Measurements from ENCODE around the gene CXCL17.

The CXCL17 gene

DNA sequence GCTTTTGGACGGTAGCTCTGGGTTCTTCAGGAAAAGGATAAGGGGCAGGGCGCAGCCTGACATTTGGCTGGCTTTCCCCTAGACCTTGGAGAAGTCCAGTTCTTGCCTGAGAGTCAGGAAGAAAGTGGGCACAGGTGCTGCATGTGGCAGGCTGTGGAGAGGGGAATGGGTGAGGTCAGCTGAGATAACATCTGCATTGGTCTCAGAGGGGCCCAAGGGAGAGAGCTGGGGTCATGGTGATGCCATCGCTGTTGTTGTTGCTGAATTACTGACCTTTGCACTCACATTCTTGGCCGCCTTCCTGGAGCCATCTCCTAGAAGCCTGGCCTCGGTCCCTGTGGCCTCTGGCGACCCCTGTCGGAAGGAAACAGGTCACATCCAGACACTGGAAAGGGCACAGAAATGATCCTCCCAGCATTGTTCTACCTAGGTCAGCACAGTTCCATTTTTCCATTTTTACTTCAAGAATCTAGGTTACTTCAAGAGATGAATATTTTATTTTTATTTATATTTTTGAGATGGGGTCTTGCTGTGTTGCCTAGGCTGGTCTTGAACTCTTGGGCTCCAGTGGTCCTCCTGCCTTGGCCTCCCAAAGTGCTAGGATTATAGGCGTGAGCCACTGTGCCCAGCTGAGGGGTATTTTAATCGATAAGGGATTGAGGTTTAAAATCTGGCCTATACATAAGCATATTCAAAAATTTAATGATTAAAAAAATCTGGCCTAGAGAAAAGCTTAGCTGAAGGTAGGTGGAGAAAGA, 9.1 kb downstream of the CXCL17 start:
- TF ChIP-seq, protein P1, sequence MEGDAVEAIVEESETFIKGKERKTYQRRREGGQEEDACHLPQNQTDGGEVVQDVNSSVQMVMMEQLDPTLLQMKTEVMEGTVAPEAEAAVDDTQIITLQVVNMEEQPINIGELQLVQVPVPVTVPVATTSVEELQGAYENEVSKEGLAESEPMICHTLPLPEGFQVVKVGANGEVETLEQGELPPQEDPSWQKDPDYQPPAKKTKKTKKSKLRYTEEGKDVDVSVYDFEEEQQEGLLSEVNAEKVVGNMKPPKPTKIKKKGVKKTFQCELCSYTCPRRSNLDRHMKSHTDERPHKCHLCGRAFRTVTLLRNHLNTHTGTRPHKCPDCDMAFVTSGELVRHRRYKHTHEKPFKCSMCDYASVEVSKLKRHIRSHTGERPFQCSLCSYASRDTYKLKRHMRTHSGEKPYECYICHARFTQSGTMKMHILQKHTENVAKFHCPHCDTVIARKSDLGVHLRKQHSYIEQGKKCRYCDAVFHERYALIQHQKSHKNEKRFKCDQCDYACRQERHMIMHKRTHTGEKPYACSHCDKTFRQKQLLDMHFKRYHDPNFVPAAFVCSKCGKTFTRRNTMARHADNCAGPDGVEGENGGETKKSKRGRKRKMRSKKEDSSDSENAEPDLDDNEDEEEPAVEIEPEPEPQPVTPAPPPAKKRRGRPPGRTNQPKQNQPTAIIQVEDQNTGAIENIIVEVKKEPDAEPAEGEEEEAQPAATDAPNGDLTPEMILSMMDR (conservative IDR thresholded peaks at IDR 0.05): peak; percentile 75
- TF ChIP-seq ZFX (IDR thresholded peaks at IDR 0.05): no peak
- H3K27ac ChIP-seq: no peak overlapping the region

GRCh38 chr19:42431486-42431885, 11.3 kb downstream of the CXCL17 start:
- no peak for TF ChIP-seq ZFX (IDR thresholded peaks at IDR 0.05)
- no peak overlapping the region for H3K27ac ChIP-seq

DNA sequence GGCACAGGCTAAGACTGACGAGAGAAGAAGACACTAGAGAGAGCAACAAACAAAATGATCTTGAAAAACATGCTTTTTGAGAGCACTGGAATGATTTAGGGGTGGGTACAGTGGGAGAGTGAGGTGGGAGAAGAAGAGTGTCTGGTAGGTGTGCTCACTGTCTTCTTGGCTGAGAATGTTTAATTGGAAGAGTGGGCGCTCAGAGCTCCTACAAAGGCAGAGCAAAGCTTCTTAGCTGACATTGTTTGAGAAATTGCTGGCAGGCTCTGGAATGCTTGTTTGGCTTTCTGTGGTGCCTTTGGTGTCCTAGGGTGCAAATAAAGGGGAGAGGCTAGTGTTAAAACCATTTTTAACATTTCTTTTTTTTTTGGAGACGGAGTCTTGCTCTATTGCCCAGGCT, 14.1 kb downstream of the CXCL17 start:
- H3K27ac ChIP-seq: no peak overlapping the region
- TF ChIP-seq, protein P1 (conservative IDR thresholded peaks at IDR 0.05): no peak
- no peak for TF ChIP-seq ZFX (IDR thresholded peaks at IDR 0.05)

DNA sequence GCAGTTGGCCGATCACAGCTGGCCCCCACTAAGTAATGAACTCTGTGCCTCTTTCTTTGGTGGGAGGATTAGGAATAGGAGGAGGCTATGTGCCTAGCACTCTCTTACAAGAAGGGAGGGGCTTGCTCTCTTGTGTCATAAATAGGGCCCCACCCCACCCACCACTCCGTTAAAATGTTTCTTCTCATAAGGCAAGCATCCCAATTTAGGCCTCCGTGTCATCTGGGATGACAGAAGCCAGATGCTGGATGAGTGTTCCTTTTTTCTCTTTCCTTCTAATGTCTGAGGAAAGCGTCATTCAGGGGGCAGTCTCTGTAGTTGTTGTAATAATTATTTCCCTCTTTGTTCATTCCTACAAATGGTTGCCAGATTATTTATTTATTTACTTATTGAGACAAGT, 15.4 kb downstream of the CXCL17 start, which contains the start of gene LIPE:
Gene LIPE (minus strand): TSS at position 76 of the 400 bp plus-strand sequence. CDS start 239 bp downstream, outside the sequence.
- TF ChIP-seq, protein P1 (conservative IDR thresholded peaks at IDR 0.05): no peak
- no peak for TF ChIP-seq ZFX (IDR thresholded peaks at IDR 0.05)
- no peak within 1 kb of the TSS for H3K27ac ChIP-seq

DNA sequence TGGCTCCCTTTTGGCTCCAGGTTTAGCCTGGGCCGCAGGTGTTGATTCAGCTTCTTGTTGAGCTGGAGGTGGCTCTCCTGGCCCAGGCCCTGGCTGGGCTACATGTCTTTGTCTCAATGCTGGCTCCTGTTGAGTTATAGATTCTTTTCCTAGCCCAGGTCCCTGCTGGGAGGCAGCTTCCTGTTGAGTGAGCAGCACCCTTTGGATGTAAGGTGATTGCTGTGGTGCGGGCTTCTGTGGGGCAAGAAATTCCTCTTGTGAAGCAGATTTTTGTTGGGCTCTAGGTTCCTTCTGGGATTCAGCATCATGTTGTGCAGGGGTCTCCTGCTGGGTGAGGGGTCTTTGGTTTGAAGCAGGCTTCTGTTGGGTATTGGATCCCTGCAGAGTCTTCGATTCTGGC, 16.1 kb downstream of the CXCL17 start:
- TF ChIP-seq, protein P1 (conservative IDR thresholded peaks at IDR 0.05): no peak
- no peak for TF ChIP-seq ZFX (IDR thresholded peaks at IDR 0.05)
- no peak overlapping the region for H3K27ac ChIP-seq

DNA sequence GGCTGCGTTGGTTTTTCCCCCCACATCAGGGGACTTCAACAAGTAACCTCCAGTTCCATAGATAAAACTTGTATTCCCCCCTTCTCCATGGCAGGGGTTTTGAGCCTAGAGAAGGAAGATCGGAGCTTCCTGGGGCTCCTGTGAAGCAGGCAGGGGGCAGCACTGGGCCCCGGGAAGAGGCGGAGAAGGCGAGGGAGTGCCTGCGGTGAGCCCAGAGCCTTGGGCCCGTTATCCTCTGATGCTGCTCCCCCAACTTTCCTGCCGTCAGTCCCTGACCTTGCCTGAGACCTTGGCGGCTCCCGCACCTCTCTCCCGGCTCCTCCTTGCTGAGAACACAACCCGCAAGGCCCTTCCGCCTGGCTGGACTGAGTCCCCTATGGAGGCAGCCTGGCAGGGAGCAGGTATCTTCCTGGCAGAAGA, 18.0 kb downstream of the CXCL17 start:
- H3K27ac ChIP-seq: no peak overlapping the region
- no peak for TF ChIP-seq ZFX (IDR thresholded peaks at IDR 0.05)
- TF ChIP-seq, protein P1 (conservative IDR thresholded peaks at IDR 0.05): no peak

GRCh38 chr19:42424345-42424707, 18.4 kb downstream of the CXCL17 start:
- no peak overlapping the region for H3K27ac ChIP-seq
- TF ChIP-seq ZFX (IDR thresholded peaks at IDR 0.05): no peak
- TF ChIP-seq, protein P1 (conservative IDR thresholded peaks at IDR 0.05): no peak

Data from C4-2B (cell line).